PC-9 (cell line): Measurements from ENCODE around the gene SPTSSA. TPM values are rescaled to one million over a fixed set of nuclear protein-coding genes. Genes with fewer than 3 reads are reported as not detected.

Source experiments
- BruUV-seq: library from RNA; stranded (reverse); fragments of 400-500 nt; replicated peaks from 2 replicates; lab custom pipeline; 2021; lab: Mats Ljungman, UMichigan
- CTCF ChIA-PET: fragments of 300-600 bp; sonication (Branson Sonifier 250); formaldehyde crosslinking; loops from one replicate; lab custom pipeline; 2022; ENCODE audit warnings: antibody characterized with exemption; lab: Charles Lee
- POLR2A ChIA-PET: fragments of 300-600 bp; sonication (Branson Sonifier 250); formaldehyde crosslinking; loops from one replicate; lab custom pipeline; 2022; ENCODE audit warnings: antibody characterized with exemption; ENCODE audit not compliant: unreplicated experiment; lab: Charles Lee
- DNase-seq, 2 experiments: peaks; one replicate each; pipeline versions ENCODE4 v3.0.0 to v3.0.0-alpha.2; 2015 to 2022; ENCODE audit warnings: mixed read lengths in 1 of 2
- H2AFZ ChIP-seq: fragments of 200-600 bp; sonication (generic); 2 replicates; pipeline ENCODE4 v1.8.1; 2017; ENCODE audit warnings: antibody characterized with exemption
- H3F3A ChIP-seq: fragments of 200-600 bp; sonication (generic); 2 replicates; pipeline ENCODE4 v1.8.1; 2017; ENCODE audit warnings: antibody characterized with exemption, mild to moderate bottlenecking, low read depth; ENCODE audit not compliant: insufficient read depth
- H3K27ac ChIP-seq: fragments of 200-600 bp; sonication (generic); 2 replicates; pipeline ENCODE4 v1.6.1; 2016; ENCODE audit warnings: mixed run types
- H3K27me3 ChIP-seq: fragments of 200-600 bp; sonication (generic); 2 replicates; pipeline ENCODE4 v1.6.1; 2016; ENCODE audit warnings: low read depth, mixed run types; ENCODE audit not compliant: insufficient read depth
- H3K36me3 ChIP-seq: fragments of 200-600 bp; sonication (generic); 2 replicates; pipeline ENCODE4 v1.6.1; 2016; ENCODE audit warnings: low read depth, mixed run types
- H3K4me1 ChIP-seq: fragments of 200-600 bp; sonication (generic); replicated peaks from 2 replicates; pipeline ENCODE4 v1.6.1; 2016; ENCODE audit warnings: mixed run types; ENCODE audit not compliant: insufficient read depth
- H3K4me2 ChIP-seq: fragments of 200-600 bp; sonication (generic); 2 replicates; pipeline ENCODE4 v1.6.1; 2017; ENCODE audit warnings: mixed run types
- H3K4me3 ChIP-seq: fragments of 200-600 bp; sonication (generic); 2 replicates; pipeline ENCODE4 v1.6.1; 2016; ENCODE audit warnings: mixed run types
- H3K79me2 ChIP-seq: fragments of 200-600 bp; sonication (generic); 2 replicates; pipeline ENCODE4 v1.6.1; 2017; ENCODE audit warnings: low read depth, mixed run types
- H3K9me2 ChIP-seq: fragments of 200-600 bp; sonication (generic); 2 replicates; pipeline ENCODE4 v1.8.1; 2017; ENCODE audit warnings: mild to moderate bottlenecking; ENCODE audit not compliant: insufficient read depth
- H3K9me3 ChIP-seq: fragments of 200-600 bp; sonication (generic); 2 replicates; pipeline ENCODE4 v1.8.1; 2016; ENCODE audit warnings: low read depth; ENCODE audit not compliant: insufficient read depth
- H4K20me1 ChIP-seq: fragments of 200-600 bp; sonication (generic); 2 replicates; pipeline ENCODE4 v1.8.1; 2017; ENCODE audit not compliant: insufficient read depth
- CTCF ChIP-seq: fragments of 200-600 bp; sonication (generic); conservative IDR thresholded peaks from 2 replicates; pipeline ENCODE4 v1.6.1; 2017; ENCODE audit warnings: mixed run types, antibody characterized with exemption, mild to moderate bottlenecking, moderate library complexity
- EZH2 ChIP-seq: fragments of 200-600 bp; sonication (generic); IDR thresholded peaks from 2 replicates; pipeline ENCODE4 v1.8.0; 2017; ENCODE audit warnings: antibody characterized with exemption, low read depth
- intact Hi-C: fragments of 100-400 bp; cut with micrococcal nuclease; formaldehyde crosslinking; loops from one replicate; pipeline ENCODE4 v1.10.0; 2022; ENCODE audit not compliant: unreplicated experiment
- total RNA-seq: library from RNA; stranded (reverse); gene quantifications from 2 replicates; pipeline ENCODE4 v1.2.3, GENCODE V29; 2021

The SPTSSA gene
- total RNA-seq, 1 experiment from 2014 or later, result 21.6 TPM

- Histone ChIP-seq H3K4me1 (peaks cover 4% of the 10 kb centered on the region), H3K9me3 (no peaks in the 10 kb centered on the region), H4K20me1 (peaks cover 10% of the 10 kb centered on the region), H3K27ac (no peak overlapping the region), H2AFZ (no peak overlapping the region), H3K36me3 (no peaks in the 10 kb centered on the region), H3K9me2 (no peaks in the 10 kb centered on the region), H3K27me3 (no peaks in the 10 kb centered on the region), H3K4me2 (no peak overlapping the region), H3K79me2 (peaks cover 14% of the 10 kb centered on the region), H3F3A (no peaks in the 10 kb centered on the region; the same call in 1 of the 2 replicates), H3K4me3 (no peak overlapping the region)
- no peak for DNase-seq
- CTCF ChIA-PET, result no interaction called here
- no peak for TF ChIP-seq CTCF
- no peak for TF ChIP-seq EZH2
- intact Hi-C loops, result no loop called here
- BruUV-seq, result no TSS peak
- POLR2A ChIA-PET, result no interaction called here
Measured at GRCh38 chr14:34465069-34465859, 3.2 kb upstream of the SPTSSA start.

- BruUV-seq, result no TSS peak
- intact Hi-C loops, result no loop called here
- H3K27ac ChIP-seq, result no peak overlapping the region
- no peak overlapping the region for H2AFZ ChIP-seq
- H3K9me2 ChIP-seq, result no peaks in the 10 kb centered on the region
- no peak overlapping the region for H3K4me2 ChIP-seq
- ChIA-PET POLR2A (no interaction called here), CTCF (interaction anchor here (0.7 kb wide), 1 partner anchor 69 kb away, joined by 3 read pairs; no protein-coding TSS in a partner anchor)
- DNase-seq, result no peak
- peaks cover 19% of the 10 kb centered on the region for H4K20me1 ChIP-seq
- no peak overlapping the region for H3K4me3 ChIP-seq
- no peaks in the 10 kb centered on the region; the same call in 1 of the 2 replicates for H3F3A ChIP-seq
- H3K9me3 ChIP-seq, result no peaks in the 10 kb centered on the region
- H3K4me1 ChIP-seq, result peaks cover 10% of the 10 kb centered on the region
- H3K79me2 ChIP-seq, result peaks cover 28% of the 10 kb centered on the region
- no peaks in the 10 kb centered on the region for H3K27me3 ChIP-seq
- TF ChIP-seq EZH2, result no peak
- TF ChIP-seq CTCF, result no peak
- no peaks in the 10 kb centered on the region for H3K36me3 ChIP-seq
Measured at GRCh38 chr14:34463598-34463961, 1.5 kb upstream of the SPTSSA start.

GRCh38 chr14:34461334-34462131 lies 507 bp downstream of the SPTSSA start:
- Histone ChIP-seq H3K27ac (no peak overlapping the region), H3K36me3 (no peaks in the 10 kb centered on the region), H3K4me2 (peak overlapping the region; percentile 87), H3K9me3 (no peaks in the 10 kb centered on the region), H3K79me2 (peaks cover 45% of the 10 kb centered on the region), H3K4me3 (peak overlapping the region; percentile 67), H2AFZ (peak overlapping the region; percentile 15; the same call in 1 of the 2 replicates), H3K9me2 (no peaks in the 10 kb centered on the region), H4K20me1 (peaks cover 19% of the 10 kb centered on the region), H3K27me3 (no peaks in the 10 kb centered on the region), H3F3A (no peaks in the 10 kb centered on the region; the same call in 1 of the 2 replicates), H3K4me1 (peaks cover 10% of the 10 kb centered on the region)
- POLR2A ChIA-PET, result interaction anchor here (0.6 to 0.8 kb wide), 2 partner anchors 130 to 476 kb away, joined by 3 to 16 read pairs; no protein-coding TSS in a partner anchor
- TSS peak; percentile 43 for BruUV-seq
- TF ChIP-seq CTCF, result no peak
- TF ChIP-seq EZH2, result no peak
- intact Hi-C loops, result loop anchor here (1.0 to 2.0 kb wide), 2 partner anchors 35 to 130 kb away; no protein-coding TSS in a partner anchor
- peak; percentile 32 to 49 for DNase-seq
- CTCF ChIA-PET, result interaction anchor here (1.1 kb wide), 1 partner anchor 130 kb away, joined by 4 read pairs; no protein-coding TSS in a partner anchor
